B cell (primary cell): ENCODE results near the gene CSRNP2. TPM values are rescaled to one million over a fixed set of nuclear protein-coding genes. Genes with fewer than 3 reads are reported as not detected.

Experiments used
- ATAC-seq: fragments of 200-7000 bp; cut with Tn5 transposase; one replicate; pipeline ENCODE4 v1.10.0; 2021; ENCODE audit warnings: low read depth, mild to moderate bottlenecking, moderate number of reproducible peaks, moderate library complexity
- CTCF ChIA-PET: fragments of 350-600 bp; sonication (Branson Sonifier 250); formaldehyde crosslinking; loops from one replicate; lab custom pipeline; 2021; ENCODE audit warnings: antibody characterized with exemption, inconsistent platforms; lab: Charles Lee
- POLR2A ChIA-PET: fragments of 350-600 bp; sonication (Branson Sonifier 250); formaldehyde crosslinking; loops from one replicate; lab custom pipeline; 2021; ENCODE audit warnings: antibody characterized with exemption; lab: Charles Lee
- DNase-seq: peaks from one replicate; pipeline ENCODE4 v3.0.0; 2013
- H2AFZ ChIP-seq: 2 replicates; pipeline ENCODE4 v1.6.1; 2012; ENCODE audit warnings: mild to moderate bottlenecking, low read depth, low read length; ENCODE audit not compliant: insufficient read depth, poor library complexity, severe bottlenecking
- H3K27ac ChIP-seq, 2 donors: 1 replicate in 1 of 2; 2 replicates in 1 of 2; pipeline ENCODE4 v1.5.1; 2012 to 2013; ENCODE audit warnings: low read length in 2 of 2, mild to moderate bottlenecking in 2 of 2, moderate library complexity in 1 of 2
- H3K27me3 ChIP-seq, 4 experiments: fragments of 200-600 bp in 1 of 4; sonication (generic) in 1 of 4; replicated peaks in 1 of 4; 1 replicate in 2 of 4; 2 replicates in 2 of 4; pipeline versions ENCODE4 v1.6.1 to v1.7.0; 2013 to 2016; ENCODE audit warnings: low read length in 3 of 4, mild to moderate bottlenecking in 2 of 4, mixed read lengths in 1 of 4, moderate library complexity in 1 of 4; ENCODE audit not compliant: insufficient read depth in 4 of 4, control insufficient read depth in 3 of 4; ENCODE audit errors: control extremely low read depth in 1 of 4
- H3K36me3 ChIP-seq, 2 experiments: replicated peaks in 1 of 2; 1 replicate in 1 of 2; 2 replicates in 1 of 2; pipeline versions ENCODE4 v1.6.1 to v1.7.1; 2013; ENCODE audit warnings: low read length in 1 of 2; ENCODE audit not compliant: insufficient read depth in 2 of 2, control insufficient read depth in 1 of 2; ENCODE audit errors: control extremely low read depth in 1 of 2, extremely low read depth in 1 of 2
- H3K4me1 ChIP-seq, 2 donors: fragments of 200-600 bp in 1 of 2; sonication (generic) in 1 of 2; 1 replicate in 1 of 2; 2 replicates in 1 of 2; pipeline versions ENCODE4 v1.5.1 to v1.6.1; 2013 to 2017; ENCODE audit warnings: low read length in 2 of 2; ENCODE audit not compliant: control insufficient read depth in 2 of 2, insufficient read depth in 2 of 2
- H3K4me2 ChIP-seq: replicated peaks from 2 replicates; pipeline ENCODE3; 2012; ENCODE audit warnings: mild to moderate bottlenecking, low read depth, low read length; ENCODE audit not compliant: poor library complexity, severe bottlenecking
- H3K4me3 ChIP-seq, 5 experiments: fragments of 200-600 bp in 1 of 5; sonication (generic) in 1 of 5; 1 replicate in 3 of 5; 2 replicates in 2 of 5; pipeline versions ENCODE4 v1.5.1 to v1.7.0; 2011 to 2016; ENCODE audit warnings: low read length in 4 of 5, mild to moderate bottlenecking in 4 of 5, low read depth in 2 of 5, control low read depth in 1 of 5, moderate library complexity in 1 of 5; ENCODE audit not compliant: insufficient read depth in 1 of 5; ENCODE audit errors: control extremely low read depth in 1 of 5, extremely low read depth in 1 of 5
- H3K79me2 ChIP-seq: fragments of 200-600 bp; sonication (generic); one replicate; pipeline ENCODE4 v1.6.0; 2016; ENCODE audit warnings: low read length; ENCODE audit not compliant: control insufficient read depth, insufficient read depth
- H3K9ac ChIP-seq: fragments of 200-600 bp; sonication (generic); 2 replicates; pipeline ENCODE4 v1.6.1; 2017; ENCODE audit warnings: mild to moderate bottlenecking, low read length, moderate library complexity
- H3K9me3 ChIP-seq, 3 donors: one replicate each; pipeline versions ENCODE4 v1.6.1 to v1.7.1; 2013; ENCODE audit warnings: low read length in 2 of 3; ENCODE audit not compliant: control insufficient read depth in 2 of 3, insufficient read depth in 1 of 3; ENCODE audit errors: control extremely low read depth in 1 of 3
- H4K20me1 ChIP-seq: 2 replicates; pipeline ENCODE4 v1.6.0; 2012; ENCODE audit warnings: mild to moderate bottlenecking, low read length; ENCODE audit not compliant: insufficient read depth, control insufficient read depth, poor library complexity, severe bottlenecking
- H3K27ac Mint-ChIP-seq: one replicate; pipeline ENCODE4 v1.8.0; 2021; ENCODE audit warnings: mixed read lengths
- H3K27me3 Mint-ChIP-seq: one replicate; pipeline ENCODE4 v1.8.0; 2021; ENCODE audit warnings: mixed read lengths
- H3K4me1 Mint-ChIP-seq: one replicate; pipeline ENCODE4 v1.8.0; 2021; ENCODE audit warnings: mixed read lengths
- H3K4me3 Mint-ChIP-seq: one replicate; pipeline ENCODE4 v1.8.0; 2021; ENCODE audit warnings: mixed read lengths
- H3K9me3 Mint-ChIP-seq: one replicate; pipeline ENCODE4 v1.8.0; 2022; ENCODE audit warnings: mixed read lengths; ENCODE audit not compliant: insufficient read depth
- CTCF ChIP-seq: fragments of 200-600 bp; IDR thresholded peaks from one replicate; pipeline ENCODE4 v1.8.0; 2022; ENCODE audit warnings: antibody characterized with exemption, mild to moderate bottlenecking
- EZH2 ChIP-seq: IDR thresholded peaks from 2 replicates; pipeline ENCODE4 v1.6.1; 2012; ENCODE audit warnings: borderline replicate concordance, low read depth, mild to moderate bottlenecking, moderate library complexity, low read length; ENCODE audit not compliant: insufficient read depth, poor library complexity, severe bottlenecking
- WGBS: methylation state at CpG from one replicate; pipeline ENCODE4 v1.1.5; 2013; ENCODE audit warnings: missing lambda C conversion rate; ENCODE audit not compliant: insufficient coverage; 5-methylcytosine and 5-hydroxymethylcytosine counted together
- intact Hi-C: fragments of 100-400 bp; cut with micrococcal nuclease; formaldehyde crosslinking; loops from one replicate; pipeline ENCODE4 v1.10.0; 2022
- polyA plus RNA-seq: library from polyadenylated mRNA; depleted of rRNA; stranded (reverse); fragments of >200 nt; gene quantifications from 2 replicates; pipeline ENCODE4 v1.2.3, GENCODE V29; 2012
- total RNA-seq, 2 donors: library from RNA; stranded (reverse); fragments of 120-200 nt in 1 of 2; gene quantifications; 1 replicate in 1 of 2; 2 replicates in 1 of 2; pipeline versions ENCODE4 v1.2.3 to v1.2.4, GENCODE V29; 2013 to 2022

Gene CSRNP2
- total and polyA plus RNA-seq, 2 donors (not counting 1 experiment from before 2014, with no cell fraction given), result 10.3 to 49.8 TPM

GRCh38 chr12:51085757-51086156 lies 2.4 kb upstream of the CSRNP2 start:
- Histone ChIP-seq H3K36me3 (no peaks in the 10 kb centered on the region), H3K4me3 (no peak overlapping the region), H3K79me2 (peaks cover 8% of the 10 kb centered on the region), H4K20me1 (no peaks in the 10 kb centered on the region), H2AFZ (no peak overlapping the region), H3K4me2 (no peak overlapping the region), H3K27ac (no peak overlapping the region), H3K27me3 (no peaks in the 10 kb centered on the region), H3K9ac (no peak overlapping the region), H3K9me3 (no peaks in the 10 kb centered on the region), H3K4me1 (peaks cover 9 to 17% of the 10 kb centered on the region in 2 donors)
- Mint-ChIP-seq H3K4me3 (no peak overlapping the region), H3K27ac (no peak overlapping the region), H3K9me3 (no peaks in the 10 kb centered on the region), H3K27me3 (no peaks in the 10 kb centered on the region), H3K4me1 (peaks cover 25% of the 10 kb centered on the region)
- no CpG with 5 or more reads among the region's 3 CpGs for WGBS
- CTCF ChIA-PET, result no interaction called here
- intact Hi-C loops, result no loop called here
- DNase-seq (no peak), ATAC-seq (no peak)
- POLR2A ChIA-PET, result interaction anchor here (0.5 kb wide), 1 partner anchor 88 kb away, joined by 7 read pairs; no protein-coding TSS in a partner anchor
- TF ChIP-seq EZH2 (no peak), CTCF (no peak)

DNA sequence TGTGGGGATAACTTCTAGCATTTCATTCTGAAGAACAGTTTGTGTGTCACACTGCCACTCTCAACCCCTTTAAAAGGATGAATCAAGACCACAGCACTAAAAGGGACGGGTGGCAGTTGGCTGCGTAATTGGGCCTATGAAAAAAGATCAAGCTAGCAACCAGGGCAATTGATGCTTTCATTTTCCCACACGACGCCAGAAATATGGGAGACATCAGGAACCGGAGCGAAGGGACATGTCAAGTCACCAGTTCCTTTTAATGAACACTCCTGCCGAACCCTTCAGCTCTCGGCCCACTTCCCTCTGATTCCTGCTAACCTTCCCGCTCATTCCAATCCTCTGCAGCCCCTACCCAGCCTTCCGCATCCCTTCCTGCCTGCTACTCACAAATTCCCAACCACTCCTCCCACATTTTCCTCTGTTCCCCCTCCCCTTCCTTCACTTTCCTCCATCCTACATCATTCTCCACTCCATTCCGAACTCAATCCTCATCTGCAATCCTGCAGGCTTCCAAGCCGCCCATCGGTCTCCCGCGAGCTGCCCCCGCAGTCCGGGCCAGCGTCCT lies 753 bp downstream of the CSRNP2 start:
- DNase-seq (peak; percentile 44), ATAC-seq (no peak)
- peak overlapping the region; percentile 54 to 87 (median 77) for H3K4me3 ChIP-seq
- H3K4me3 Mint-ChIP-seq, result peak overlapping the region; percentile 96
- no peaks in the 10 kb centered on the region for H3K27me3 ChIP-seq
- H3K9me3 Mint-ChIP-seq, result no peaks in the 10 kb centered on the region
- peak overlapping the region; percentile 11 to 88 for H3K27ac ChIP-seq
- intact Hi-C loops, result loop anchor here (1.0 kb wide), 7 partner anchors 34 to 317 kb away; partner anchors contain the start of genes DAZAP2, LETMD1, POU6F1 and SLC11A2
- H3K4me1 Mint-ChIP-seq, result peaks cover 25% of the 10 kb centered on the region
- POLR2A ChIA-PET, result interaction anchor here (0.5 to 2.1 kb wide), 8 partner anchors 34 to 289 kb away, joined by 3 to 17 read pairs (median 5); partner anchors contain the start of genes DAZAP2, LETMD1, POU6F1 and SLC11A2
- H3K27ac Mint-ChIP-seq, result peak overlapping the region; percentile 88
- H3K79me2 ChIP-seq, result peaks cover 26% of the 10 kb centered on the region
- no peaks in the 10 kb centered on the region for H4K20me1 ChIP-seq
- 6% methylated on average over 18 of the region's 18 CpGs for WGBS
- TF ChIP-seq EZH2 (no peak), CTCF (no peak)
- CTCF ChIA-PET, result interaction anchor here (1.3 to 1.6 kb wide), 3 partner anchors 135 to 318 kb away, joined by 6 read pairs; partner anchors contain the start of genes ATF1, DAZAP2 and POU6F1
- peak overlapping the region; percentile 84 for H2AFZ ChIP-seq
- H3K27me3 Mint-ChIP-seq, result no peaks in the 10 kb centered on the region
- H3K4me2 ChIP-seq, result peak overlapping the region; percentile 99
- H3K4me1 ChIP-seq, result peaks cover 9 to 17% of the 10 kb centered on the region in 2 donors
- no peaks in the 10 kb centered on the region for H3K9me3 ChIP-seq
- peak overlapping the region; percentile 96 for H3K9ac ChIP-seq
- no peaks in the 10 kb centered on the region for H3K36me3 ChIP-seq
